Measurements from ENCODE around the gene SPTBN1. TPM values are rescaled to one million over a fixed set of nuclear protein-coding genes. Genes with fewer than 3 reads are reported as not detected.

The SPTBN1 gene
- total RNA-seq, 2 donors from 2014 or later, result 179 to 194 TPM

- Histone ChIP-seq H3K4me1 (ENCODE audit: control insufficient read depth, insufficient read depth, low read length) (no peaks in the 10 kb centered on the region), H3K9me3 (ENCODE audit: control insufficient read depth, low read length) (no peaks in the 10 kb centered on the region), H3K36me3 (ENCODE audit: control insufficient read depth, insufficient read depth, low read length) (peaks cover 99% of the 10 kb centered on the region), H3K27ac (ENCODE audit: low read depth, low read length) (no peak overlapping the region), H3K4me3 (ENCODE audit: low read length) (no peak overlapping the region), H3K27me3 (ENCODE audit: control insufficient read depth, insufficient read depth, low read length, poor library complexity, severe bottlenecking) (no peaks in the 10 kb centered on the region), H3K9ac (ENCODE audit: extremely low read depth, low read length, poor library complexity, severe bottlenecking) (no peak overlapping the region)
- Mint-ChIP-seq H3K27ac (no peak overlapping the region), H3K27me3 (ENCODE audit: insufficient read depth) (no peaks in the 10 kb centered on the region), H3K9me3 (no peaks in the 10 kb centered on the region), H3K4me3 (no peak overlapping the region), H3K36me3 (ENCODE audit: low read depth) (peaks cover 89% of the 10 kb centered on the region), H3K4me1 (peaks cover 1% of the 10 kb centered on the region)
- 93 to 97% methylated on average over 5 to 13 of the region's 13 CpGs for WGBS, 2 experiments (ENCODE audit: insufficient coverage in 1 of 2, insufficient read length in 1 of 2)
- TF ChIP-seq CTCF (conservative IDR thresholded peaks at IDR 0.05), result no peak
- DNase-seq, result peak; percentile 22
Measured at GRCh38 chr2:54663424-54664030, 207.4 kb downstream of the SPTBN1 start.

GRCh38 chr2:54664238-54664786, 208.2 kb downstream of the SPTBN1 start:
- no peak overlapping the region for H3K9ac ChIP-seq (ENCODE audit: extremely low read depth, low read length, poor library complexity, severe bottlenecking)
- no peaks in the 10 kb centered on the region for H3K27me3 ChIP-seq (ENCODE audit: control insufficient read depth, insufficient read depth, low read length, poor library complexity, severe bottlenecking)
- no peak overlapping the region for H3K4me3 ChIP-seq (ENCODE audit: low read length)
- Mint-ChIP-seq H3K9me3 (no peaks in the 10 kb centered on the region), H3K36me3 (ENCODE audit: low read depth) (peaks cover 89% of the 10 kb centered on the region), H3K4me3 (no peak overlapping the region), H3K27ac (peak overlapping the region; percentile 5), H3K4me1 (peaks cover 1% of the 10 kb centered on the region), H3K27me3 (ENCODE audit: insufficient read depth) (no peaks in the 10 kb centered on the region)
- TF ChIP-seq CTCF (conservative IDR thresholded peaks at IDR 0.05), result no peak
- H3K36me3 ChIP-seq (ENCODE audit: control insufficient read depth, insufficient read depth, low read length), result peaks cover 99% of the 10 kb centered on the region
- no peak overlapping the region for H3K27ac ChIP-seq (ENCODE audit: low read depth, low read length)
- DNase-seq, result peak; percentile 43
- H3K9me3 ChIP-seq (ENCODE audit: control insufficient read depth, low read length), result no peaks in the 10 kb centered on the region
- H3K4me1 ChIP-seq (ENCODE audit: control insufficient read depth, insufficient read depth, low read length), result no peaks in the 10 kb centered on the region
- WGBS, 2 experiments (ENCODE audit: insufficient coverage in 1 of 2, insufficient read length in 1 of 2), result 93% methylated on average over 8 to 18 of the region's 18 CpGs

GRCh38 chr2:54665436-54665856, 209.3 kb downstream of the SPTBN1 start:
- Histone ChIP-seq H3K9ac (ENCODE audit: extremely low read depth, low read length, poor library complexity, severe bottlenecking) (no peak overlapping the region), H3K27ac (ENCODE audit: low read depth, low read length) (no peak overlapping the region), H3K27me3 (ENCODE audit: control insufficient read depth, insufficient read depth, low read length, poor library complexity, severe bottlenecking) (no peaks in the 10 kb centered on the region), H3K9me3 (ENCODE audit: control insufficient read depth, low read length) (no peaks in the 10 kb centered on the region), H3K4me1 (ENCODE audit: control insufficient read depth, insufficient read depth, low read length) (no peaks in the 10 kb centered on the region), H3K36me3 (ENCODE audit: control insufficient read depth, insufficient read depth, low read length) (peaks cover 99% of the 10 kb centered on the region), H3K4me3 (ENCODE audit: low read length) (no peak overlapping the region)
- peak overlapping the region; percentile 44 for H3K27ac Mint-ChIP-seq
- H3K4me1 Mint-ChIP-seq, result peaks cover 1% of the 10 kb centered on the region
- no peaks in the 10 kb centered on the region for H3K9me3 Mint-ChIP-seq
- H3K4me3 Mint-ChIP-seq, result no peak overlapping the region
- peaks cover 85% of the 10 kb centered on the region for H3K36me3 Mint-ChIP-seq (ENCODE audit: low read depth)
- H3K27me3 Mint-ChIP-seq (ENCODE audit: insufficient read depth), result no peaks in the 10 kb centered on the region
- TF ChIP-seq CTCF (conservative IDR thresholded peaks at IDR 0.05), result peak; percentile 93
- WGBS, 2 experiments (ENCODE audit: insufficient coverage in 1 of 2, insufficient read length in 1 of 2), result 40 to 100% methylated on average over 1 to 3 of the region's 3 CpGs
- DNase-seq, result peak; percentile 90

Measured in endodermal cell (in vitro differentiated cells).